ENCODE data around the gene CTNNA3. TPM values are rescaled to one million over a fixed set of nuclear protein-coding genes. Genes with fewer than 3 reads are reported as not detected.

CTNNA3 gene
- total and polyA plus RNA-seq, 10 donors, result 0.03 to 2.4 (median 0.76) TPM; not detected in 1

DNA sequence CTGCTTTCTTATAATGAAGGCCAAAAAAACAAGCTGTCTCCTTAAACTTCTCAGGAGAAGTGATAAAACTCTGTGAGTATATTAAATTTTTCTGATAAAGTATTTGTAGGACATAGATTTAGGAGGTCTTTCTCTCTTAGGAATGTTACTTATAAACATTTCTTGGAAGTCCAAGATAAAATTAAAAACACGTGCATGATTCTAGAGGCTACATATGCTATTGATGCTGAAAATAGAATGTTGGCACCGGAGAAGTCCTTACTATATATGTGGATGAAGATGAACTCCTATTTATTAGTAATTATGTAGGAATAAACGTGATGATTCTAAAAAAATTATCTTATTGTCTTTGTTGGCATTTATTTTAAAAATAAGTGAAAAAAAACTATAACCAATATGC, 1011.4 kb downstream of the CTNNA3 start:
- WGBS, 5 donors, result 70 to 86% (median 72%) methylated on average over 3 of the region's 3 CpGs
- Histone ChIP-seq H3K27me3 (replicated peaks in 1 of 7) (no peaks in the 10 kb centered on the region), H3K36me3 (no peaks in the 10 kb centered on the region), H3K9me3 (no peaks in the 10 kb centered on the region), H3K4me3 (no peak overlapping the region), H3K4me1 (no peaks in the 10 kb centered on the region), H3K27ac (no peak overlapping the region)
- intact Hi-C loops (cut with DNase I; ENCODE audit: low total_unique reads), result no loop called here
- no peak for DNase-seq
- TF ChIP-seq POLR2AphosphoS5 (IDR thresholded peaks at IDR 0.05) (no peak), POLR2A (IDR thresholded peaks at IDR 0.05) (no peak)
- TF ChIP-seq, protein P1, sequence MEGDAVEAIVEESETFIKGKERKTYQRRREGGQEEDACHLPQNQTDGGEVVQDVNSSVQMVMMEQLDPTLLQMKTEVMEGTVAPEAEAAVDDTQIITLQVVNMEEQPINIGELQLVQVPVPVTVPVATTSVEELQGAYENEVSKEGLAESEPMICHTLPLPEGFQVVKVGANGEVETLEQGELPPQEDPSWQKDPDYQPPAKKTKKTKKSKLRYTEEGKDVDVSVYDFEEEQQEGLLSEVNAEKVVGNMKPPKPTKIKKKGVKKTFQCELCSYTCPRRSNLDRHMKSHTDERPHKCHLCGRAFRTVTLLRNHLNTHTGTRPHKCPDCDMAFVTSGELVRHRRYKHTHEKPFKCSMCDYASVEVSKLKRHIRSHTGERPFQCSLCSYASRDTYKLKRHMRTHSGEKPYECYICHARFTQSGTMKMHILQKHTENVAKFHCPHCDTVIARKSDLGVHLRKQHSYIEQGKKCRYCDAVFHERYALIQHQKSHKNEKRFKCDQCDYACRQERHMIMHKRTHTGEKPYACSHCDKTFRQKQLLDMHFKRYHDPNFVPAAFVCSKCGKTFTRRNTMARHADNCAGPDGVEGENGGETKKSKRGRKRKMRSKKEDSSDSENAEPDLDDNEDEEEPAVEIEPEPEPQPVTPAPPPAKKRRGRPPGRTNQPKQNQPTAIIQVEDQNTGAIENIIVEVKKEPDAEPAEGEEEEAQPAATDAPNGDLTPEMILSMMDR (IDR thresholded peaks at IDR 0.05 in 8 of 11, conservative IDR thresholded peaks at IDR 0.05 in 3 of 11), result no peak

DNA sequence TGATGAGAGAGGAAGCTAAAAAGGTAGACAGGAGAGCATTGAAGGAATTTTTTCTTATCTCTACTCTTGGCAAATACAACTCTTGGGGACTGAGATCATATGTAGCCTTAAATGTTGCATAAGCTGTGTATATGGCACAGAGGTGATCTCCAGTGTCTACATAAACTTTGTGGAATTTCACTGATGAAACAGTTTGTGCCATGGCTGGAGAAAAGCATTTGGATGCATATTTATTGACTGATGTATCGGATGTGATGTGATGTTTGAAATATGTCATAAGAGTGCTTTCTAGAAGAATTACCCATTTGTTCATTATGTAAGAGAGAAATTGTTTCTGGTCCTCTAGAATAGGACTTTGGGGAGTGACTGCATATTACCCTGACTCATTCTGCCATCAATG, 1015.1 kb downstream of the CTNNA3 start:
- Histone ChIP-seq H3K9me3 (peaks cover 0 to 4% (median 0%) of the 10 kb centered on the region in 8 donors), H3K4me3 (no peak overlapping the region), H3K36me3 (no peaks in the 10 kb centered on the region), H3K27ac (no peak overlapping the region), H3K27me3 (replicated peaks in 1 of 7) (no peaks in the 10 kb centered on the region), H3K4me1 (no peaks in the 10 kb centered on the region)
- TF ChIP-seq POLR2A (IDR thresholded peaks at IDR 0.05) (no peak), POLR2AphosphoS5 (IDR thresholded peaks at IDR 0.05) (no peak)
- TF ChIP-seq, protein P1 (IDR thresholded peaks at IDR 0.05 in 8 of 11, conservative IDR thresholded peaks at IDR 0.05 in 3 of 11), result no peak
- intact Hi-C loops (cut with DNase I; ENCODE audit: low total_unique reads), result no loop called here
- 87 to 100% (median 93%) methylated on average over 1 of the region's 1 CpG for WGBS, 5 donors
- DNase-seq, result no peak

DNA sequence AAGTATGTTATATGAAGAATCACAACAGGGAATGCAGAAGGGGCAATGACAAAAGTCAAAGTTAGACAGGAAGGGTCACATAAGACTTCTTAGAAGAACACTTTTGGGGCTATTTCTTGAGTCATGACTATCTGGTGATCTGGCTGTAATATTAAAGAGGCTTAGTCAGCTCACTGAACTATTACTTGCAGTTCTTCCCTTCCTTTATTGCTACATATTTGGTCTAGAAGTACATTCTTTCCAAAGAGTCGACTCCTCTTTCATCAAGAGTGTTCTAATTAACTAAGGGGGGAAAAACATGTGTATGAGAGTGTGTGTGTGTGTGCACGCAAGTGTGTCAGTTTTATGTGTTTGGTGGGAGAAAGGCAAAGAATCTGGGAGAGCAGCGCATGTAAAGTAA, 1017.5 kb downstream of the CTNNA3 start:
- Histone ChIP-seq H3K36me3 (no peaks in the 10 kb centered on the region), H3K27ac (no peak overlapping the region), H3K4me1 (no peaks in the 10 kb centered on the region), H3K4me3 (no peak overlapping the region), H3K9me3 (peaks cover 0 to 4% (median 0%) of the 10 kb centered on the region in 8 donors), H3K27me3 (replicated peaks in 1 of 7) (no peaks in the 10 kb centered on the region)
- 81 to 90% (median 83%) methylated on average over 3 of the region's 3 CpGs for WGBS, 5 donors
- intact Hi-C loops (cut with DNase I; ENCODE audit: low total_unique reads), result no loop called here
- no peak for DNase-seq
- TF ChIP-seq POLR2A (IDR thresholded peaks at IDR 0.05) (no peak), POLR2AphosphoS5 (IDR thresholded peaks at IDR 0.05) (no peak)
- TF ChIP-seq, protein P1 (IDR thresholded peaks at IDR 0.05 in 8 of 11, conservative IDR thresholded peaks at IDR 0.05 in 3 of 11), result no peak

DNA sequence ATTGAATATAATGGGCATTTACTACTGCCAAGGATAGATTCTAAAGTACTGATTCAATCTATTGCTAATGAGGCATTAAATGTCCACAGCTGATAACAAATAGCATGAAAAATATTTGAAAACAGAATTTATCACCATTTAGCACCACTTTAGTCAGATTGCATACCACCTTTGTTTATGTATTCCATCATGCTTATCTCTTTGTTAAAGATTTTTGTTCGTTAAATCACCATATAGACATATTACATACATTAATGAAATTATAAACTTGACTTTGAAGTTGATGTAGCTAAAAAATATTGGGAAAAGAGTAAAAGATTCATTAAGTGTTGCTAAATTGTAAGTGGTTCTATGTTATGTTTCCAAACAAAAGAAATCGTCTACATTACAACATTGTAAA, 1022.9 kb downstream of the CTNNA3 start:
- H3K36me3 ChIP-seq, result no peaks in the 10 kb centered on the region
- H3K4me1 ChIP-seq, result no peaks in the 10 kb centered on the region
- DNase-seq, result no peak
- H3K27me3 ChIP-seq (replicated peaks in 1 of 7), result no peaks in the 10 kb centered on the region
- no peak overlapping the region for H3K4me3 ChIP-seq
- 78 to 87% (median 82%) methylated on average over 2 of the region's 2 CpGs for WGBS, 5 donors
- H3K27ac ChIP-seq, result no peak overlapping the region
- intact Hi-C loops (cut with DNase I; ENCODE audit: low total_unique reads), result no loop called here
- H3K9me3 ChIP-seq, result no peaks in the 10 kb centered on the region
- no peak for TF ChIP-seq POLR2A (IDR thresholded peaks at IDR 0.05)
- TF ChIP-seq POLR2AphosphoS5 (IDR thresholded peaks at IDR 0.05), result no peak

DNA sequence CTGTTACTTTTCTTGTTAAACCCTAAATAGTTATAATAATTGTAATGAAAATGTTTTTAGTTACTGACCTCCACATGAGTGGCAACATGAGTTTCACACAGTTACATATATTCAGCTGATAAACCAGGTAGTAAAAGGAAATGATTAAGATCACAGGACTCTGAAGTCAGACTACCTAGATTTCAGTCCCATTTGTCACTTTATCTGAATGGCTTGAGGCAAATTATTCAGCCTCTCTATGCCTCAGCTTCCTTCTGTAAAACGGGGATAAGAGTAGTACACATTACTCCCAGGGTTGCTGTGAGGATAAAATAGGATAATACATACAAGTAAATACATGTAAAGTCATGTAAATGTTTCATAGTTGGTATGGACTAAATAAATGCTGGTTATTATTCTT, 1024.4 kb downstream of the CTNNA3 start:
- WGBS, 5 donors, result 37 to 58% (median 55%) methylated on average over 1 of the region's 1 CpG
- DNase-seq, result no peak
- no peak for TF ChIP-seq POLR2AphosphoS5 (IDR thresholded peaks at IDR 0.05)
- TF ChIP-seq, protein P1 (IDR thresholded peaks at IDR 0.05 in 8 of 11, conservative IDR thresholded peaks at IDR 0.05 in 3 of 11), result no peak
- no peak for TF ChIP-seq POLR2A (IDR thresholded peaks at IDR 0.05)
- intact Hi-C loops (cut with DNase I; ENCODE audit: low total_unique reads), result no loop called here
- Histone ChIP-seq H3K27ac (no peak overlapping the region), H3K9me3 (no peaks in the 10 kb centered on the region), H3K36me3 (no peaks in the 10 kb centered on the region), H3K27me3 (replicated peaks in 1 of 7) (no peaks in the 10 kb centered on the region), H3K4me1 (no peaks in the 10 kb centered on the region), H3K4me3 (no peak overlapping the region)

Data from spleen (tissue), 11 donors.